Measurements from ENCODE around the gene ZGRF1.

DNA sequence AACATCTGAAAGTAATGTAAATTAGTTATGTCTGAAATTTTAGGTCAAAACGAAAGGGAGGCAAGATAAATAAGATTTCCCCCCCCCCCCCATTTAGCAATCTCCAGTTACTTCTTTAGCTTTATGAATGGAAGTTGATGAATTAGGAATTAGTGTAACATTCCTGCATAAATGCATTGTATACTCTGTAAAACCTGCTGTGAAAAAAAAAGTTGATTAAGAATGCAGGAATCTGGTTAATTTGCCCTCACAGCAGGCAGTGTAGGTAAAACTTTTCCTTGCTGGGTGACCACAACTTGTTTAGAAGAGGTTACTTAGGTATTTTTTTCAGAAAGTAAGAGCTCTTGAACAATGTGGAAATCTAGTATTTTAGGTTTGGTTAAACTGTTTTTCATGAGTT is 15.5 kb upstream of the ZGRF1 start:
- TF ChIP-seq FOXA1 (IDR thresholded peaks at IDR 0.05), result no peak
- no peak for TF ChIP-seq SUZ12 (IDR thresholded peaks at IDR 0.05)
- TF ChIP-seq, protein P1, sequence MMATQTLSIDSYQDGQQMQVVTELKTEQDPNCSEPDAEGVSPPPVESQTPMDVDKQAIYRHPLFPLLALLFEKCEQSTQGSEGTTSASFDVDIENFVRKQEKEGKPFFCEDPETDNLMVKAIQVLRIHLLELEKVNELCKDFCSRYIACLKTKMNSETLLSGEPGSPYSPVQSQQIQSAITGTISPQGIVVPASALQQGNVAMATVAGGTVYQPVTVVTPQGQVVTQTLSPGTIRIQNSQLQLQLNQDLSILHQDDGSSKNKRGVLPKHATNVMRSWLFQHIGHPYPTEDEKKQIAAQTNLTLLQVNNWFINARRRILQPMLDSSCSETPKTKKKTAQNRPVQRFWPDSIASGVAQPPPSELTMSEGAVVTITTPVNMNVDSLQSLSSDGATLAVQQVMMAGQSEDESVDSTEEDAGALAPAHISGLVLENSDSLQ (IDR thresholded peaks at IDR 0.05), result no peak
- no peak for TF ChIP-seq TARDBP (IDR thresholded peaks at IDR 0.05)
- no peak for TF ChIP-seq LEF1 (IDR thresholded peaks at IDR 0.05; ENCODE audit: borderline replicate concordance)
- TF ChIP-seq FOXM1 (IDR thresholded peaks at IDR 0.05; ENCODE audit: borderline replicate concordance), result no peak
- no peak for TF ChIP-seq BHLHE40 (IDR thresholded peaks at IDR 0.05; ENCODE audit: borderline replicate concordance)
- TF ChIP-seq NFRKB (IDR thresholded peaks at IDR 0.05), result no peak
- no peak for TF ChIP-seq SP1 (IDR thresholded peaks at IDR 0.05)
- TF ChIP-seq HDGF (IDR thresholded peaks at IDR 0.05; ENCODE audit: borderline replicate concordance), result no peak
- TF ChIP-seq FOXK2 (IDR thresholded peaks at IDR 0.05), result no peak

Measured in HEK293T (cell line).